ENCODE measurements around the gene USP32.

DNA sequence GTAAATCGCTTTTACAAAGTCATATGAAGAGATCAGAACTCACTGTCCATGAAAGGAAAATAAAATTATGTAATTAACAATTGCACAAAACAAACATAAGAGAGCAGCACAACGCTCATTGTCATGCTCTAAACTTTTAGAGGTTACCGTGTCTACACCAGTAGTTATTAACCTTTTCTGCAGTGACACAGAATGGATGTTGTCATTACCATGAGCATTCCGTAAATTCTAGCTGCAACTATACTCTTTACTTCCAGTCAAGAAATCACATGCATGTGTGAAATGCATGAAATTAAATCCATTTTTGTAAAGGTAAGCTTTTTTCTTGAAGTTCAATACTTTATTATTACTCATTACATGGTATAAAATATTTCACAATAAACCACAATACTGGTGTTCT lies 38.2 kb downstream of the USP32 start:
- TF ChIP-seq POLR2A (IDR thresholded peaks at IDR 0.05) = no peak
- TF ChIP-seq, protein P1, sequence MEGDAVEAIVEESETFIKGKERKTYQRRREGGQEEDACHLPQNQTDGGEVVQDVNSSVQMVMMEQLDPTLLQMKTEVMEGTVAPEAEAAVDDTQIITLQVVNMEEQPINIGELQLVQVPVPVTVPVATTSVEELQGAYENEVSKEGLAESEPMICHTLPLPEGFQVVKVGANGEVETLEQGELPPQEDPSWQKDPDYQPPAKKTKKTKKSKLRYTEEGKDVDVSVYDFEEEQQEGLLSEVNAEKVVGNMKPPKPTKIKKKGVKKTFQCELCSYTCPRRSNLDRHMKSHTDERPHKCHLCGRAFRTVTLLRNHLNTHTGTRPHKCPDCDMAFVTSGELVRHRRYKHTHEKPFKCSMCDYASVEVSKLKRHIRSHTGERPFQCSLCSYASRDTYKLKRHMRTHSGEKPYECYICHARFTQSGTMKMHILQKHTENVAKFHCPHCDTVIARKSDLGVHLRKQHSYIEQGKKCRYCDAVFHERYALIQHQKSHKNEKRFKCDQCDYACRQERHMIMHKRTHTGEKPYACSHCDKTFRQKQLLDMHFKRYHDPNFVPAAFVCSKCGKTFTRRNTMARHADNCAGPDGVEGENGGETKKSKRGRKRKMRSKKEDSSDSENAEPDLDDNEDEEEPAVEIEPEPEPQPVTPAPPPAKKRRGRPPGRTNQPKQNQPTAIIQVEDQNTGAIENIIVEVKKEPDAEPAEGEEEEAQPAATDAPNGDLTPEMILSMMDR (IDR thresholded peaks at IDR 0.05) = no peak
